ENCODE measurements around the gene DNASE1L1.

DNA sequence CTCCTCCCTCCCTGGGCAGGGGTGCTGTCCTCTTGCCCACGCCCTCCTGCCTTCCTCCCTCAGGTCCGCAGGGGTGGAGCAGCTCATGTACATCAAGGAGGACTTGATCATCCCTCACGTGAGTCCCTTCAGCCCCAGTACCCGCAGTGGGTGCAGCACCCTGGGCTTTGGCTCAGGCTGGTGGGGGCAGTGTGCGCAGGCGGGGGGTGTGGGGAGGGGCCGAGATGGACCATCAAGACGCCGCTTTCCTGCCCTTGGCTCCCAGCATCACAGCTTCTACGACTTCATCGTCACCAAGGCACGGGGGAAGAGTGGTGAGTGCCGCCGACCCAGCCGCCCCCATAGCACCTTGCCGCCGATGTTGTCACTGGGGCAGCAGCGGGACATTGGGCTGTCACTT is 40.6 kb upstream of the DNASE1L1 start:
- TF ChIP-seq, protein P1, sequence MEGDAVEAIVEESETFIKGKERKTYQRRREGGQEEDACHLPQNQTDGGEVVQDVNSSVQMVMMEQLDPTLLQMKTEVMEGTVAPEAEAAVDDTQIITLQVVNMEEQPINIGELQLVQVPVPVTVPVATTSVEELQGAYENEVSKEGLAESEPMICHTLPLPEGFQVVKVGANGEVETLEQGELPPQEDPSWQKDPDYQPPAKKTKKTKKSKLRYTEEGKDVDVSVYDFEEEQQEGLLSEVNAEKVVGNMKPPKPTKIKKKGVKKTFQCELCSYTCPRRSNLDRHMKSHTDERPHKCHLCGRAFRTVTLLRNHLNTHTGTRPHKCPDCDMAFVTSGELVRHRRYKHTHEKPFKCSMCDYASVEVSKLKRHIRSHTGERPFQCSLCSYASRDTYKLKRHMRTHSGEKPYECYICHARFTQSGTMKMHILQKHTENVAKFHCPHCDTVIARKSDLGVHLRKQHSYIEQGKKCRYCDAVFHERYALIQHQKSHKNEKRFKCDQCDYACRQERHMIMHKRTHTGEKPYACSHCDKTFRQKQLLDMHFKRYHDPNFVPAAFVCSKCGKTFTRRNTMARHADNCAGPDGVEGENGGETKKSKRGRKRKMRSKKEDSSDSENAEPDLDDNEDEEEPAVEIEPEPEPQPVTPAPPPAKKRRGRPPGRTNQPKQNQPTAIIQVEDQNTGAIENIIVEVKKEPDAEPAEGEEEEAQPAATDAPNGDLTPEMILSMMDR (IDR thresholded peaks at IDR 0.05) = no peak
- no peak for TF ChIP-seq POLR2AphosphoS5 (IDR thresholded peaks at IDR 0.05)
- no peak for TF ChIP-seq EP300 (IDR thresholded peaks at IDR 0.05; ENCODE audit: low read depth)

Data from transverse colon (tissue), 4 donors.